Suprapubic skin (tissue), 4 donors: ENCODE measurements around the gene MAGEB2. TPM values are rescaled to one million over a fixed set of nuclear protein-coding genes. Genes with fewer than 3 reads are reported as not detected.
"Not testable (repeated sequence)": the region's sequence is repeated elsewhere in the genome, so short reads cannot be mapped to it uniquely, and the experiment has no call there.

Experiments used
- DNase-seq, 2 donors: peaks; one replicate each; pipeline ENCODE4 v3.0.0-alpha.2; 2019; ENCODE audit warnings: low spot score in 2 of 2
- H3K27ac ChIP-seq: fragments of 200-600 bp; sonication (generic); one replicate; pipeline ENCODE4 v1.5.1; 2019
- H3K27me3 ChIP-seq: fragments of 200-600 bp; sonication (generic); one replicate; pipeline ENCODE4 v1.5.1; 2019
- H3K36me3 ChIP-seq: fragments of 200-600 bp; sonication (generic); one replicate; pipeline ENCODE4 v1.5.1; 2019
- H3K4me1 ChIP-seq: fragments of 200-600 bp; sonication (generic); one replicate; pipeline ENCODE4 v1.5.1; 2019
- H3K4me3 ChIP-seq: fragments of 200-600 bp; sonication (generic); one replicate; pipeline ENCODE4 v1.5.1; 2019; ENCODE audit warnings: mild to moderate bottlenecking
- H3K9me3 ChIP-seq: fragments of 200-600 bp; sonication (generic); one replicate; pipeline ENCODE4 v1.5.1; 2019
- EP300 ChIP-seq: sonication (generic); formaldehyde crosslinking; IDR thresholded peaks from one replicate; pipeline ENCODE4 v1.6.1; 2017; ENCODE audit warnings: antibody characterized with exemption
- POLR2A ChIP-seq, 2 donors: fragments of 450-650 bp; IDR thresholded peaks; one replicate each; pipeline ENCODE4 v1.6.1; 2017; ENCODE audit warnings: antibody characterized with exemption in 2 of 2, mild to moderate bottlenecking in 2 of 2, moderate library complexity in 2 of 2
- POLR2AphosphoS5 ChIP-seq, 3 donors: sonication (generic); formaldehyde crosslinking; IDR thresholded peaks; one replicate each; pipeline ENCODE4 v1.6.1; 2017; ENCODE audit warnings: antibody characterized with exemption in 3 of 3
- WGBS: methylation state at CpG from one replicate; pipeline ENCODE4 v1.1.5; 2018; 5-methylcytosine and 5-hydroxymethylcytosine counted together
- total RNA-seq, 4 donors: library from RNA; depleted of rRNA; stranded (reverse); fragments of >200 nt; gene quantifications; one replicate each; pipeline ENCODE4 v1.1.0, GENCODE V29; 2016
- TF ChIP-seq, protein P1 (sequence below), 2 donors: fragments of 200-600 bp in 1 of 2; fragments of 450-650 bp in 1 of 2; sonication (generic) in 1 of 2; IDR thresholded peaks; one replicate each; pipeline ENCODE4 v1.5.1; 2016 to 2019; ENCODE audit warnings: antibody characterized with exemption in 2 of 2, mild to moderate bottlenecking in 1 of 2, moderate library complexity in 1 of 2

MAGEB2 gene, protein sequence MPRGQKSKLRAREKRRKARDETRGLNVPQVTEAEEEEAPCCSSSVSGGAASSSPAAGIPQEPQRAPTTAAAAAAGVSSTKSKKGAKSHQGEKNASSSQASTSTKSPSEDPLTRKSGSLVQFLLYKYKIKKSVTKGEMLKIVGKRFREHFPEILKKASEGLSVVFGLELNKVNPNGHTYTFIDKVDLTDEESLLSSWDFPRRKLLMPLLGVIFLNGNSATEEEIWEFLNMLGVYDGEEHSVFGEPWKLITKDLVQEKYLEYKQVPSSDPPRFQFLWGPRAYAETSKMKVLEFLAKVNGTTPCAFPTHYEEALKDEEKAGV
- total RNA-seq = not detected

DNA sequence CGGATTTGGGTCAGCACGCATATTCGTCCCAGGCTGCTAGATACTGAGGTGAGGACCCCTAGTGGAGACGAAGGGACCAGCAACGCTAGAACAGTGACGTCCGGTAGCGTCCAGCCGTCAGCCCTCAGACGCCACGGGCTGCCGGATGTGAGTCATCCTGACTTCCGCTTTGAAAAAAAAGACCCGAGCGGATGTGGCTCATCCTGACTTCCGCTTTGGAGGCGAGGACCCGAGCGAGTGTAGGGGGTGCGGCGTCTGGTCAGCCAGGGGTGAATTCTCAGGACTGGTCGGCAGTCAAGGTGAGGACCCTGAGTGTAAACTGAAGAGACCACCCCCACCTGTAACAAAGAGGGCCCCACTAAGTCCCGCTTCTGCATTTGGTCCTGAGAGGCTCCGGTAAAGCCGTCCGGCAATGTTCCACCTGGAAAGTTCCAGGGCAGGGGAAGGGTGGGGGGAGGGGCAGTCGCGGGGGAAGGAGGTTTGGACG, at the start of gene MAGEB2:
Gene MAGEB2 (plus strand): TSS at position 207 of the 487 bp plus-strand sequence. CDS start 3,018 bp downstream, outside the sequence.
- Histone ChIP-seq H3K4me1 (no peaks in the 10 kb centered on the region), H3K4me3 (no peak within 1 kb of the TSS), H3K9me3 (no peaks in the 10 kb centered on the region), H3K27me3 (no peaks in the 10 kb centered on the region), H3K27ac (no peak within 1 kb of the TSS), H3K36me3 (no peaks in the 10 kb centered on the region)
- TF ChIP-seq POLR2A (IDR thresholded peaks at IDR 0.05) (no peak), POLR2AphosphoS5 (IDR thresholded peaks at IDR 0.05) (no peak), EP300 (no peak)
- TF ChIP-seq, protein P1, sequence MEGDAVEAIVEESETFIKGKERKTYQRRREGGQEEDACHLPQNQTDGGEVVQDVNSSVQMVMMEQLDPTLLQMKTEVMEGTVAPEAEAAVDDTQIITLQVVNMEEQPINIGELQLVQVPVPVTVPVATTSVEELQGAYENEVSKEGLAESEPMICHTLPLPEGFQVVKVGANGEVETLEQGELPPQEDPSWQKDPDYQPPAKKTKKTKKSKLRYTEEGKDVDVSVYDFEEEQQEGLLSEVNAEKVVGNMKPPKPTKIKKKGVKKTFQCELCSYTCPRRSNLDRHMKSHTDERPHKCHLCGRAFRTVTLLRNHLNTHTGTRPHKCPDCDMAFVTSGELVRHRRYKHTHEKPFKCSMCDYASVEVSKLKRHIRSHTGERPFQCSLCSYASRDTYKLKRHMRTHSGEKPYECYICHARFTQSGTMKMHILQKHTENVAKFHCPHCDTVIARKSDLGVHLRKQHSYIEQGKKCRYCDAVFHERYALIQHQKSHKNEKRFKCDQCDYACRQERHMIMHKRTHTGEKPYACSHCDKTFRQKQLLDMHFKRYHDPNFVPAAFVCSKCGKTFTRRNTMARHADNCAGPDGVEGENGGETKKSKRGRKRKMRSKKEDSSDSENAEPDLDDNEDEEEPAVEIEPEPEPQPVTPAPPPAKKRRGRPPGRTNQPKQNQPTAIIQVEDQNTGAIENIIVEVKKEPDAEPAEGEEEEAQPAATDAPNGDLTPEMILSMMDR (IDR thresholded peaks at IDR 0.05) = no peak
- no peak for DNase-seq
- 93% methylated on average over 27 of the region's 29 CpGs for WGBS

DNA sequence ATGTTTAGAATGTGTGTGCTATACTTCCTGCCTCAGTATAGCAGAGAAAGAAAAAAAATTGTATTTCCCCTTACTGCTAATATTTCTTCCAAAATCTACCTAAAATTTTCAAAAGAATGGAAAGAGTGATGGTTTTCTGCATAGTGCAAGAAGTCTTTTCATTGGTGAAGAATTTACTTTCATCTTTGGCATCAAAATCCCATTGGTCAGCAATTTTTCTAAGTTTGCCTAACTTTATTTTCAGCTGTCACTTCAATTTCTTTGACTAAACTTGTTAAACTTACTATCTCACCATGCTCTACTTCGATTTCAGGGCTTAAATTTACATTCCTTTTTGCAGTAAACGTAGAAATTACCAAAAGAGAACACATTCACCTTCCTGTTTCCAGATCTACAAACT, 44.5 kb upstream of the MAGEB2 start:
- 31% methylated on average over 2 of the region's 2 CpGs for WGBS
- Histone ChIP-seq H3K27ac (no peak overlapping the region), H3K27me3 (no peaks in the 10 kb centered on the region), H3K9me3 (no peaks in the 10 kb centered on the region), H3K4me3 (no peak overlapping the region), H3K36me3 (no peaks in the 10 kb centered on the region), H3K4me1 (no peaks in the 10 kb centered on the region)
- no peak for DNase-seq
- no peak for TF ChIP-seq POLR2AphosphoS5 (IDR thresholded peaks at IDR 0.05)
- TF ChIP-seq POLR2A (IDR thresholded peaks at IDR 0.05) = no peak
- no peak for TF ChIP-seq EP300

DNA sequence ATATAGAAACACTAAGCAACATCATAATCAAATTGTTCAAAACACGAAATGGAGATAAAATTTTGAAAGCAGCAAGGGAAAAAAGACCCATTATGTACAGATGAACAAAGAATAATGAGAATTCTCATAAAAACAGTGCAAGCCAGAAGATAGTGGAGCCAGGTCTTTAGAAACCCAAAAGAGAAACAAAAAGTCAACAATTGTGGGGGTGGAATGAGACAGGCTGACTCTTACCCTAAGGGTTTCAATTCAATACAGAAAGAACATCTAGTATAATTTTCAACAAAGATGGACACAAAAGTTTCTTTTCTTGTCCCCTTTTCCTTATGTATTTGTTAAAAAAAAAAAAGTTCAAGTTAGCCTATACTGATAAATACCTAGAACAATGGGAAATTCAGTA, 34.0 kb upstream of the MAGEB2 start:
- Histone ChIP-seq H3K36me3 (no peaks in the 10 kb centered on the region), H3K4me3 (no peak overlapping the region), H3K4me1 (no peaks in the 10 kb centered on the region), H3K27me3 (no peaks in the 10 kb centered on the region), H3K27ac (no peak overlapping the region), H3K9me3 (no peaks in the 10 kb centered on the region)
- WGBS = 28% methylated on average over 1 of the region's 1 CpG
- no peak for DNase-seq
- TF ChIP-seq POLR2A (IDR thresholded peaks at IDR 0.05) (no peak), POLR2AphosphoS5 (IDR thresholded peaks at IDR 0.05) (no peak), EP300 (no peak)
- TF ChIP-seq, protein P1 (IDR thresholded peaks at IDR 0.05) = no peak

DNA sequence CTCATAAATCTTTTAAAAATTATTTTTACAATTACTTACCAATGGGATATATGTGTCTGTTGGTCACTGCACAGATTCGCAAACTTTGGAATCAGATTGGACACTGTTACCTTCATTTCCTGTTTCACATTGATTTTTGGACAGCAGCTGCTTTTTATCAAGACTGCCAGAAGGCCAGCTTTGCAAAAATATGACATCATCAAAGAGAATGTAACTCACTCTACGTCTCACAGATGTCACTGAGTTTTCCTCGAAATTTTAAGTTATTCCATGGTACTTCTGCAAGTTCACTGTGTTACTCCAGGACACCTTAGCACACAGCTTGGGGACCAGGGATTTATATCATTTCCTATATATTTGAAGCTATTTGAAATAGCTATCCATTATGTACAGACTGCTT, 31.8 kb upstream of the MAGEB2 start:
- WGBS = 62% methylated on average over 3 of the region's 3 CpGs
- TF ChIP-seq EP300 (no peak), POLR2A (IDR thresholded peaks at IDR 0.05) (no peak), POLR2AphosphoS5 (IDR thresholded peaks at IDR 0.05) (no peak)
- TF ChIP-seq, protein P1 (IDR thresholded peaks at IDR 0.05) = no peak
- Histone ChIP-seq H3K9me3 (no peaks in the 10 kb centered on the region), H3K27ac (no peak overlapping the region), H3K4me3 (no peak overlapping the region), H3K4me1 (no peaks in the 10 kb centered on the region), H3K36me3 (no peaks in the 10 kb centered on the region), H3K27me3 (no peaks in the 10 kb centered on the region)
- no peak for DNase-seq

DNA sequence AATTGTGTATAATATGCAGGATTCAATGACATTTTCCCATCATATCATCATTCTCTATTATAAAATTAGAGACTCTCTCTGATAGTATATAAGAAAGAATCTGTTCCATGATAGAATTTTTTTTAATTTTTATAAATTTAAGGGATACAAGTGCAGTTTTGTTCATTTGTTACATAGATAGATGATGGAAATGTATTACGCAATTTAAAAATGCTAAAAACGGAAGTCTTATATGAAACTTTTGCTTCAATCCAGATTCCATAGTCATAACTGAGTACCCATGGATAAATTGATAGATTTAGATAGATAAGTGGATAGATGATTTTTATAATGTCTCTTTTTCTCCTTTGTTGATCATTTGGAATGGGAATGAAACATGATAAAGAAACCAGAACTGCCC, 24.9 kb upstream of the MAGEB2 start:
- DNase-seq = no peak
- 76% methylated on average over 2 of the region's 2 CpGs for WGBS
- no peaks in the 10 kb centered on the region for H3K36me3 ChIP-seq
- H3K27ac ChIP-seq = no peak overlapping the region
- TF ChIP-seq POLR2AphosphoS5 (IDR thresholded peaks at IDR 0.05) (no peak), EP300 (no peak), POLR2A (IDR thresholded peaks at IDR 0.05) (no peak)
- TF ChIP-seq, protein P1 (IDR thresholded peaks at IDR 0.05) = no peak
- no peak overlapping the region for H3K4me3 ChIP-seq
- no peaks in the 10 kb centered on the region for H3K27me3 ChIP-seq
- no peaks in the 10 kb centered on the region for H3K9me3 ChIP-seq
- H3K4me1 ChIP-seq = no peaks in the 10 kb centered on the region

DNA sequence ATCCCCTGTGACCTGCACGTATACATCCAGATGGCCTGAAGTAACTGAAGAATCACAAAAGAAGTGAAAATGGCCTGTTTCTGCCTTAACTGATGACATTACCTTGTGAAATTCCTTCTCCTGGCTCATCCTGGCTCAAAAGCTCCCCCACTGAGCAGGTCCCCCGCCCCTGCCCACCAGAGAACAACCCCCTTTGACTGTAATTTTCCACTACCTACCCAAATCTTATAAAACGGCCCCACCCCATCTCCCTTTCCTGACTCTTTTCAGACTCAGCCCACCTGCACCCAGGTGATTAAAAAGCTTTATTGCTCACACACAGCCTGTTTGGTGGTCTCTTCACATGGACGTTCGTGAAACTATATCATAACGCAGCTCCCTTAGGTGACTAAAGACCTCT, 21.5 kb upstream of the MAGEB2 start:
- H3K27me3 ChIP-seq, H3K4me3 ChIP-seq, H3K27ac ChIP-seq, H3K36me3 ChIP-seq, DNase-seq, H3K9me3 ChIP-seq, H3K4me1 ChIP-seq: not testable (repeated sequence)
- 65% methylated on average over 6 of the region's 6 CpGs for whole genome bisulfite sequencing
